Upper lobe of left lung (tissue), 4 donors: ENCODE measurements around the gene ARHGEF19.
"Not testable (repeated sequence)": the region's sequence is repeated elsewhere in the genome, so short reads cannot be mapped to it uniquely, and the experiment has no call there.

Experiments used
- POLR2A ChIP-seq, 4 donors: fragments of 450-650 bp; IDR thresholded peaks; one replicate each; pipeline ENCODE4 v1.5.1; 2016 to 2017; ENCODE audit warnings: antibody characterized with exemption in 4 of 4, mild to moderate bottlenecking in 2 of 4
- TF ChIP-seq, protein P1 (sequence below), 6 experiments: fragments of 450-650 bp in 4 of 6; fragments of 200-600 bp in 2 of 6; sonication (generic) in 2 of 6; IDR thresholded peaks; one replicate each; pipeline ENCODE4 v1.5.1; 2016 to 2019; ENCODE audit warnings: antibody characterized with exemption in 6 of 6

DNA sequence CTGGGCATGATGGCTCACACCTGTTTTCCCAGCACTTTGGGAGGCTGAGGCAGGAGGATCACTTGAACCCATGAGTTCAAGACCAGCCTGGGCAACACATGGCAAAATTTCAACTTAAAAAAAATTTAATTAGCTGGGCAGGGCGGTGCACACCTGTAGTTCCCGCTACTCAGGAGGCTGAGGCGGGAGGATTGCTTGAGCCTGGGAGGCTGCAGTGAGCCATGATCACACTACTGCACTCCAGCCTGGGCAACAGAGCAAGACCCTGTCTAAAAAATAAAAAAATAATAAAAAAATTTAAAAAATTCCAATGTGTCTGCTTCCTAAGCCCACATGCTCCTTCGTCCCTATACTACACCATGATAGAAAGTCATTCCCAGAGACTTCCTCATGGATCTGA is 16.3 kb downstream of the ARHGEF19 start:
- TF ChIP-seq, protein P1, sequence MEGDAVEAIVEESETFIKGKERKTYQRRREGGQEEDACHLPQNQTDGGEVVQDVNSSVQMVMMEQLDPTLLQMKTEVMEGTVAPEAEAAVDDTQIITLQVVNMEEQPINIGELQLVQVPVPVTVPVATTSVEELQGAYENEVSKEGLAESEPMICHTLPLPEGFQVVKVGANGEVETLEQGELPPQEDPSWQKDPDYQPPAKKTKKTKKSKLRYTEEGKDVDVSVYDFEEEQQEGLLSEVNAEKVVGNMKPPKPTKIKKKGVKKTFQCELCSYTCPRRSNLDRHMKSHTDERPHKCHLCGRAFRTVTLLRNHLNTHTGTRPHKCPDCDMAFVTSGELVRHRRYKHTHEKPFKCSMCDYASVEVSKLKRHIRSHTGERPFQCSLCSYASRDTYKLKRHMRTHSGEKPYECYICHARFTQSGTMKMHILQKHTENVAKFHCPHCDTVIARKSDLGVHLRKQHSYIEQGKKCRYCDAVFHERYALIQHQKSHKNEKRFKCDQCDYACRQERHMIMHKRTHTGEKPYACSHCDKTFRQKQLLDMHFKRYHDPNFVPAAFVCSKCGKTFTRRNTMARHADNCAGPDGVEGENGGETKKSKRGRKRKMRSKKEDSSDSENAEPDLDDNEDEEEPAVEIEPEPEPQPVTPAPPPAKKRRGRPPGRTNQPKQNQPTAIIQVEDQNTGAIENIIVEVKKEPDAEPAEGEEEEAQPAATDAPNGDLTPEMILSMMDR (IDR thresholded peaks at IDR 0.05) = not testable (repeated sequence)
- not testable (repeated sequence) for TF ChIP-seq POLR2A (IDR thresholded peaks at IDR 0.05)
